HG03175 (cell line): Measurements from ENCODE around the gene SNX1.

Source experiments
- ATAC-seq: cut with Tn5 transposase; IDR thresholded peaks from one replicate; pipeline ENCODE4 v1.9.1; 2021; ENCODE audit warnings: mild to moderate bottlenecking, moderate library complexity; ENCODE audit not compliant: unreplicated experiment

SNX1 gene

GRCh38 chr15:64144565-64145281 lies 48.9 kb downstream of the SNX1 start:
- peak; percentile 70 for ATAC-seq

GRCh38 chr15:64146041-64146440 lies 50.3 kb downstream of the SNX1 start:
- no peak for ATAC-seq

DNA sequence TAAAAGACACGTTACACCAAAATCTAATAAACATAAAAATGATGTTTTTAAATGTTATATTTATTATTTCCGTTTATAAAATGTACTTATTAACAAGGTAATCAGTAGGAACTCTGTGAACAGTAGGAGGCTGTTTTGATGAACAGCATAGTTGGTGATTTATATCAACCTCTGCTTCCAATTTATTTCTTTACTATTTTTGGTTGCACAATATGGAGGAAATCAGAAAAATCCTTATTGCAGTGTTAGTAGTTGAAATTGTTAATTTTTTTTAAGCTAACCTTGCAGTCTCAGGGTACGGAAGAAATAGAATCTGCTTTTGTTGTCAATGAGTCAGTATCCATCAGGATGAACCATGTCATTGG lies 50.7 kb downstream of the SNX1 start:
- no peak for ATAC-seq

DNA sequence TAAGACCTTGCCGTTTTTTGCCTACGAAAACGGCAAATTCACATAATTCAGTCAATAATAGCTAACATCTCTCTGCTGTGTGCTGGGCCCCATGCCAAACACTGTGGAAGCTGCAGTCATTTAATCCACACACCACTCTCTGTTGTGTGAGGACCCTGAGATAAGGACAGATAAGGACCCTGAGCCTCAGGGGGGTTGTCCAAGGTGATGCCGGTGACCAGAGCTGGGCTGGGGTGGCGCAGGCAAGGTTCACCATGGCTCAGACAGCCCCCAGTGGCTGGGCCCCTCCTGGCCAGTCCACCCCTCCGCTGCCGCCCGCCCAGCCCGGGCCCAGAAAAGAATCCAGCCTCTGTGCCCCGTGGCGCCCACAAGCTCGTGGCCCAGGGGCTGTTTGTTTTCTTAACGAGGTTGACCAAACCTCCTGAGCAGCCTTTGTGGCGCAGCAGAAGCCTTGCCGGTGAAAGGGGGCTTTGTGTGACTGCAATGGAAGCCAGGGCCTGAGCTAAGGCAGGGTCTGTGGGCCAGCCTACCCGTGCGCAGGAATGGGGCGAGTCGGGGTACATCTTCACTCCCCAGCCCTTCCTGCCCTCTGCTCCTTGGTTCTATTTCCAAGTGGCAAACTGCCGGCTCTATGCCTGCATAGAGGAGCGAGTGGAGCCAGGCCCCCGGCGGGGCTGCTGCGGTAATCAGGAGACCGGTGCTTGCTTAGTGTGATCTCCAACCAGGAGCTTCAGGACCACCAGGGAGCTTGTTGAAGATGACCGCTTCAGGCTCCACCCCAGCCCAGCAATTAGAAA lies 51.3 kb downstream of the SNX1 start:
- ATAC-seq: no peak

- ATAC-seq: no peak
Measured at GRCh38 chr15:64148168-64148567, 52.4 kb downstream of the SNX1 start.

GRCh38 chr15:64148581-64148980 lies 52.8 kb downstream of the SNX1 start:
- ATAC-seq: no peak

DNA sequence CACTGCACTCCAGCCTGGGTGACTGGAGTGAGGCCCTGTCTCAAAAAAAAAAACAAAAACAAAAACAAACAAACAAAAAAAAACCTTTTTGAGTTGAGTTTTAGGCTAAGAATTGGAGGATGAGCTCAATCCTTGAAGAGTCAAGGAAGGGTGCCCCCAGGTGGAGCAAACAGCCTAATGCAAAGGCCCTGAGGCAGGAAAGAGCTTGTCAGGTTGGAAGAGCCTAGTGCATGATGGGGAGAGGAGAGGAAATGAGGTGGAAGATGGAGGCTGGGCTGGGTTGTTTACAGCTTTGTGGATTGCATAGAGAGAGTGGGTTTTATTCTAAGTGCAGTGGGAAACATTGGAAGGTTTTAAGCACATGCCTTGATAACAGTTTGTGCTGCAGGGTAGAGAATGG lies 53.6 kb downstream of the SNX1 start:
- ATAC-seq: no peak

DNA sequence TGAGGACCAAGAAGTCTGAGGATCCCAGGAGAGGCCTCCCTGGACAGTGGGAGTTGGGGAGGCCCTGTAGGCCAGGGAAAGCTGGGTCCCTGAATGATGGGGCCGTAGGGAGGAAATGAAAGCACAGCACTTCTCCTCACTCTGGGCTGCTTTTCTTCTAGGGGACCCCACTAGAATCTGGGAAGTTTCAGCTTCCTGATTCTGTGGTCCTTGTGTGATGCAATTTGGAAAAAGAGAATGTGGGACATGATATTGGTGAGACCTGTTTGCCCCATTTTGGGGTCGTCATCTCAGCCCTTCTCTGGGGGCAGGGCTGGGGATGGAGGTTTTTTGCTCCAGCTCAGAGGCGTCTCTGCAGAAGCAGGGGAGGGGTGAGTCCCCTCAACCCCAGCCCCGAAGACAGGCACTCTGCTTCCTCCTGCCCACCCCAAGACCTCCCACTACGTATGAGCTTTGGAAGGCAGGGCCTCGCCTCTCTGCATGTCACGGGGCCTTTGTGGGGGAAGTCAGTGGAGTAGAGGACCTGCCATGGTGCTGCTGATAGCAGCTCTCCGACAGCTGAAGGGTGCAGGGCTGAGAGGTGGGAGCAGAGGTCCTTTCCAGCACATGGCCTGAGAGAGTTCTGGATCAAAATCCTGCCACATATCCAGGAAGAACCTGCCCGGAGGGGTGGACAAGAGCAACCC lies 54.3 kb downstream of the SNX1 start:
- ATAC-seq: no peak

DNA sequence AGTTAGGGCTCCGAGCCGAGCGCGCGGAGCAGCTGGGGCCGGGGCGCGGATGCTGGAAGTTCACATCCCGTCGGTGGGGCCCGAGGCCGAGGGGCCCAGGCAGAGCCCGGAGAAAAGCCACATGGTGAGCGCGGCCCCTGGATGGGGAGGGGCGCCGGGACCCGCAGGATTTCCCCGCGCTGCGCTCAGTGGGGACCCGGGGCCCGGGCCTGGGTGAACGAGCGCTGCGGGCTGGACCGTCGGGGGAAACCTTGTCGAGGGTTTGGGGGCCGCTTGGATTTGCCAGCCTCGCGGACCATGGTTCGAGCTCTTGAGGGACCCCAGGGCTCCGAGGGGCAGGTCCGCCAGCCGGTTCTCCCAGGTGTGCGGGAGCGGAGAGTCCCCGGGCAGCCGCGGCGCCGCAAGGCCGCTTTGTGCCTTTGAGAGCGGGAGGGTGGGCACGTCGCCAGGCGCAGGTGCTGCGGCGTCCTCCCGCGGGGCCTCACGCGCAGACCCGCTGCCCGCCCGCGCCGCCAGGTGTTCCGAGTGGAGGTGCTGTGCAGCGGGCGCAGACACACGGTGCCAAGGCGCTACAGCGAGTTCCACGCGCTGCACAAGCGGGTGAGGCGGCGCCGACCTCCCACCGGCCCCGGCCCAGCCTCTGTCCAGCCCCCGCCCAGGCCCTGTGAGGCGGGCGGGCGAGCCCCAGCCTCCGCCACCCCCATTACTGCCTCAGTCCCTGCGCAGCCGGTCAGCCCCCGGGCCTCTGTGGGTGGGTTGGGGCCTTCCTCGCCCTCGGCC lies 56.1 kb downstream of the SNX1 start, which contains the start of gene SNX22:
Gene SNX22, plus strand, starts transcription at position 5 of the 780 bp plus-strand sequence. Its CDS starts 45 bp downstream, at position 50.
- peak; percentile 5 for ATAC-seq

DNA sequence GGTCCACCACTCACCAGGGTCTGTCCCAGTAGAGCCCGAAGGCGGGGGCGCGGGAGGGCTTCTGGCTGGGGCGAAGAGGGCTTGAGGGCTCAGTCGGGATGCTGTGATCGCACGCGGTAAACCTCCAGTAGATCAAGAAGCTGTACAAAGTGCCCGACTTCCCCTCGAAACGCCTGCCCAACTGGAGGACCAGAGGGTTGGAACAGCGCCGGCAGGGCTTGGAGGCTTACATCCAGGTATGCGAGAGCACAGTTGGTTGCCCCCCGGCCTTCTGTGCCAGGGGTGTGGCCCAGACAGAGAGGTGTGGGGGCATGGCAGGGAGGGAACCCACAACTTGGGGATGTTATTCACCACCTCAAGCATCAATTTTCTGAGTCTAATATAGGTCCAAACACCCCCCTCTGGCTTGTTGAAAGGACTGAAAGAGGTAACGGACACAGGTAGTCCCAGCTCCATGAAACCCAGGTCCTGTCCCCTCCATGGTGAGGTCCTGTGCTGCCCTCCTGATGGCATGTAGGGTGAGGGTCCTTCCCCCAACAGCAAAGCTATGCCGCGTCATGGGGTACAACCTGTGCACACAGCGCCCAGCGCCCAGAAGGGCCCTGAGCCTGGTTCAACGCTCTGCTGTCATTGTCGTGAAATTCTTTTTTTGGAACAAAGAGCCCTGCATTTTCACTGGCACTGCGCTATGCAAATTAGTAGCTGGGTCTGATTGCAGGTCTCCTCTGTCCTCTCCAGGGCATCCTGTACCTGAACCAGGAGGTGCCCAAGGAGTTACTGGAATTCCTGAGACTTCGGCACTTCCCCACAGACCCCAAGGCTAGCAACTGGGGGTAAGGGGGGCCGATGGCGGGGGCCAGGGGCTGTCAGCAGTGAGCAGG lies 57.0 kb downstream of the SNX1 start:
- ATAC-seq: no peak

DNA sequence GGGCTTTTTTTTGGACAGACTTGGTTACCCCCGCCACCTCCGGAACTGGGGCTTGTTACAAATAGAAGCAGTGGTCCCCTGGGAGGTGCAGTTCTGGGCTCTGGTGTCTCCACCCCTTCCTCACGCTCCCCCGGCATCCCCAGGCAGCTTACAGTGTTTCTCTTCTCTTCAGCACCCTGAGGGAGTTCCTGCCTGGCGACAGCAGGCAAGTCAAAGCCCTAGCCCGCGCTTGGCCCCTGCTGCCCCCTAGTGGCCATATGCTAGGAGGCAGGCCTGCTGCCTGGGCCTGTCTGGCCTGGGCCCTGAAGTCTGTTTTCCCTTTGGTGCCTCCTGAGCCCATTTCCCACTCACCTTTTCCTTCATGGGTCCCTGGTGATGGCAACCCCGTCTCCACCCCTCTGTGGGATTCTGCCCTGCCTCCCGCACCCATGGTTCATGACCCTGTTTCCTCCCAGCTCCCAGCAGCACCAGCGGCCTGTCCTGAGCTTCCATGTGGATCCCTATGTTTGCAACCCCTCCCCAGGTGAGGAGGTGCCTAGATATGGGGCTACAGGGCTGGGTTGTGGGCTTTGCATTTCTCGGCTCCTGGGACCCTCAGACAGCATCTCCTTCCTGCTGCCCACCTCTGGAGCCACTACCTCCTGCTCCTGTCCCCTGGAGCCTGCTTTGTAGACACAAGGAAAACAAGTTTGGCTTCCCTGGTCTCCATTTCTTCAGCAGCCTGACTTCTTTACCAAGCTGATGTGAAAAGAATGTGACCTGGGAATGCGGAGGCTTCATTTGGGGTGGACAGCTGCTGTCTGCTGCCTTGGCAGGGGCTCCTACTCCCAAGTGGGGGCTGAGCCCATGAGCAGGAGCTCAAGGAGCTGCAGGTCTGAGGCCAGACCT lies 57.9 kb downstream of the SNX1 start:
- peak; percentile 59 for ATAC-seq

DNA sequence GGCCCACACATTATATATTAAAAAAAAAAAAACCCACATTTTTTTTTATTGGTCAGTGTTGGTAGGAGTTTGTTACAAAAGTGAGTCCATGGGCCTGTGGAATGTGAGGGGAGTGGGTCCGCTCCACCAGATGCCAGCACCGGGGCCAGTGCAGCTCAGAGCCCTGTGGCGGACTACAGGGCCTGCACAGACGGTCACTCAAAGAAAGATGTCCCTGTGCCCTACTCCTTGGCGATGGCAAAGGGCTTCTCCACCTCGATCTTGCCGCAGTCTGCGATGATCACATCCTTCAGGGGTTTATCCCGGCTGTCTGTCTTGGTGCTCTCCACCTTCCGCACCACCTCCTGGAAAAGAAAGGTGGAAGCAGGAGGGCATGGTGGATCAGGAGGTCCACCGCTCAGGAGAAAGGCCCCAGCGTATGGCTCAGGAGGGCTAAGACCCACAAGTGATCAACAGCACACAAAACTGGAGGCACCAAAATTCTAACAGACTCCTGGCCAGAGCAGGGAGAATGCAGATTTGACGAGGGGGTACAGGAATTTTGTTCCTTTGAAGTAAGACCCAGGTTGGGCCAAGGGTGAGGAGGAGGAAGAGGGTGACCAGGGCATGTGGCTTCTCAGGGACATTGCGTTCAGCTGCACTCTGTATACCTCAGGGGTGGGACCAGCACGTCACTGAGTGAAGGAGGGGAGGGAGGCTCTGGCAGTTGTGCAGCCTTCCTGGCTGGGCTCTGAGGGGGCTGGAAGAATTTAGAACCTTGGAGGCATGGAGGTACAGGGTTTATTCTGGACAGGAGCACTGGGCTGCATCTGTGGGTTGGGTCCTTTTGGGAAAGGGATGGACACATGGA lies 60.2 kb downstream of the SNX1 start:
- ATAC-seq: no peak

DNA sequence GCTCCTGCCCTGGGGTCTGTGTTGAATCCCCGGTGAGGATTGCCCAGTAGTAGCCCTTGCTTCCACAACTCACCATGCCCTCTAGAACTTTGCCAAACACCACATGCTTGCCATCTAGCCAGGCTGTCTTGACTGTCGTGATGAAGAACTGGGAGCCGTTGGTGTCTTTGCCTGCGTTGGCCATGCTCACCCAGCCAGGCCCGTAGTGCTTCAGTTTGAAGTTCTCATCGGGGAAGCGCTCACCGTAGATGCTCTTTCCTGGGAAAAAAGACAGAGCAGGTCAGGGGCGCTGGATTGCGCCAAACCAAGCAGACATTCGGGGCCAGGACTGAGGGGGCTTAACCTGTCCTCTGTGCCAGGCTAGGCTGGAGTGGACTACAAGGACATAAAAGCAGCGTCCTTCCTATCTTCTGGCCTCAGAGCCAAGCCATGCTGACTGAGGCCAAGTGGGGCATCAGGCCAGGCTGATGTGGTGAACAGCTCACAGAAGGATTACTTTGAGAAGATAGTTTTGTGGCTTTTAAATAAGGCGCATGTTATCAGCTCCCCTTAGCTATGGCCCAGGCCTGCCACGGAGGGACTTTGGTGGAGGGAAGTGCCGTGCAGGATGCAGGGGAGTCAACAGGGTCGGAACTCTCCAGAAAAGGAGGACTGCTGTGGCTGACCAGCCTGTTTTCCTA lies 61.0 kb downstream of the SNX1 start:
- no peak for ATAC-seq

- no peak for ATAC-seq
Measured at GRCh38 chr15:64157599-64158125, 61.9 kb downstream of the SNX1 start.

- no peak for ATAC-seq
Measured at GRCh38 chr15:64158363-64159134, 62.8 kb downstream of the SNX1 start.

DNA sequence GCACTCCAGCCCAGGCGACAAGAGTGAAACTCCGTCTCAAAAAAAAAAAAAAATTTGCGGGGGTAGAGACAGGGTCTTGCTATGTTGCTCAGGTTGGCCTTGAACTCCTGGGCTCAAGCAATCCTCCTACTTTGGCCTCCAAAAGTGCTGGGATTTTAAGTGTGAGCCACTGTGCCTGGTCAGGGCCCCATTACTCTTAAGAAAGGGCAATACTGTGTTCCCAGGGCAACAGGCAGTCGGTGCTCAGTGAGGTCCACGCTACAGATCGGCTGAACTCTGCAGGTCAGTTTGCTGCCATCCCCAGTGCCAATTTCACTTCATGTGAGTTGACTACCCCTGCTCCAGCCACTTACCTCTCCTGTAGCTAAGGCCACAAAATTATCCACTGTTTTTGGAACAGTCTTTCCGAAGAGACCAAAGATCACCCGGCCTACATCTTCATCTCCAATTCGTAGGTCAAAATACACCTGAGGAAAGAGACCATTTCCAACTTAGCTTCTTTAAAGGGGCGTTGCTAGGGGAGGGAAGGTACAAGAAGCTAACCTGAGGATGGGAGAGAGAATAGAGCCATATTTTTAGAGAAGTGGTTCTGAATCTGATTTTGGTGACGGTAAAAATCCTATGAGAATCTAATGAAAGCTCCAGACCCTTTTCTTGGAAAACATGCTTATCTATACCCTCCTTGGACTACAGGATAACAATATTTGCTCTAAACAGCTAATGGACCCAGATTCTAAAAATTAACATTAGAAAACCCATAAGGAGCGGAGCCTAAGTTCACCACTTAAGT lies 66.1 kb downstream of the SNX1 start:
- ATAC-seq: no peak
